Erythroblast (primary cell): Measurements from ENCODE around the gene MICAL3.

Experiments used
- GATA1 ChIP-seq: IDR thresholded peaks from 2 replicates; pipeline ENCODE4 v1.6.1; 2011; ENCODE audit warnings: low read depth, mild to moderate bottlenecking, control low read depth, low read length, moderate library complexity
- POLR2A ChIP-seq: IDR thresholded peaks from 2 replicates; pipeline ENCODE4 v1.6.1; 2011; ENCODE audit warnings: mild to moderate bottlenecking, low read length

- TF ChIP-seq POLR2A = no peak
- TF ChIP-seq GATA1 = no peak
These were observed 110.5 kb downstream of the MICAL3 start for GRCh38 chr22:17913801-17914347.
